GM19397 (cell line): ENCODE data around the gene INPP4A.

Source experiments
- ATAC-seq: cut with Tn5 transposase; IDR thresholded peaks from one replicate; pipeline ENCODE4 v1.9.1; 2021; ENCODE audit warnings: mild to moderate bottlenecking, moderate library complexity; ENCODE audit not compliant: unreplicated experiment

Gene INPP4A

DNA sequence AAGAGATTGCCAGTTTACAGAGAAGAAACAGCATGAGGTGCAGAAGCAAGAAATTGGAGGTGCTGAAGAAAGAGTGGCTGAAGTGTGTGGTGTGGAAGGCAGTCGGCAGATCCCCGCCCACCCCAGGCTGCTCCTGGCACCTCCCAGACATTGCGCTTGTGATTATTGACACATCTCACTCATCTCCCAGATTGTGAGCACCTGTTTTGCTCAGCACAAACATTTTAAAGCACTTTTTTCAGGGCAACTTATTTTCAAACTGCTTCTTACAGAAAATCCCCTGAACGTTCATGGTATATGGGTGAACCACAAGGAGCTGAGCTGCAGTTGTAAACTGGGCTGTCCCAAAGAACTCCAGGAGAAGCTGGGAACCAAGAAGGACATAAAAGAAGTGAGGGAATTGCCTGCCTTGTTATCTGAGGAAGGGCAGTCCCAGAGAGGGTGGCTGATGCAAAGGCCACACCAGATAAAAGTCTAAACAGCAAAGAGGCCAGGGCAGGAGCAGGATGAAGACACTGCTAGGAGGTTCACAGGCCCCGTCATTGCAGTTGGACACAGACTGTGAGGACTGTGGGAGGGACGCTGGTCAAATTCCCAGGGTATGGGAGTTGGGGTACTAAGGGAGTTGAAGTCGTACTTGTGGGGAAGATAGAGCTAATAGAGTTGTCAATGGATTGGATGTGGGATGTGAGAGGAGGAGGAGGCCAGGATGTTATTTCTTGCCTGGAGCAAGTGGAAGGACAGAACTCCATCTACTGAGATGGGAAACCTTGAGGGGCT is 65.1 kb downstream of the INPP4A start:
- no peak for ATAC-seq

DNA sequence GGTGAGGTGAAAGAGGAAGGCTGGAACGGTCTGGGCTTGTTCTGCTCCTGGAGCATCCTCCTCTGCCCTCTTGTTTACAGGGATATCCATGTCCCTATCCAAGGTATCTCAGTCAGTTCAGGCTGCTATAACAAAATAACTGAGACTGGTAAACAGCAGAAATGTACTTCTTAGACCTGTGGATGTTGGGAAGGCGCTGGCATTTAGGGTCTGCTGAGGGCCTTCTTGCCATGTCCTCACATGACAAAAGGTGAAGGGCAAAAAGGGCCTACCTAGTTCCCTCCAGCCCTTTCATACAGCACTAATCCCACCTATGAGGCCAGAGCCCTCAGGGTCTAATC is 65.6 kb downstream of the INPP4A start:
- ATAC-seq, result no peak

DNA sequence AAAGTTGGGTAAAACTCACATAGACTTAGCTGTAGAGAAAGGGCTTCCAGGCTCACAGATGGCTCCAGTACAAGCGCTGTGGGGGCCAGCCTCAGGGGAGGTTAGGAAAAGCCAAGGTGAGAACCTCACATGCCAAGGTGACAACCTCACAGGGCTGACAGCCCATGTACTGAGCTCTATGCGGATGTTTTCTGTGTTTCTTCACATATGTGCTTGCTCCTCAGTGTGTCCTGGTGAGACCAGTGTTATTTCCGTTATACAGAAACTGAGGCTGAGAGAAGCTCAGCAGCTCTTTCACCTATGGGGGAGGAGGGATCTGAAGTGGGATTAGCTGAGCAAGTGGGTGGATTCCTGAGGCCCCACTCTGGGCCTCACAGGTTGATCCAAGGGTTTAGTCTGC is 67.3 kb downstream of the INPP4A start:
- ATAC-seq, result no peak

DNA sequence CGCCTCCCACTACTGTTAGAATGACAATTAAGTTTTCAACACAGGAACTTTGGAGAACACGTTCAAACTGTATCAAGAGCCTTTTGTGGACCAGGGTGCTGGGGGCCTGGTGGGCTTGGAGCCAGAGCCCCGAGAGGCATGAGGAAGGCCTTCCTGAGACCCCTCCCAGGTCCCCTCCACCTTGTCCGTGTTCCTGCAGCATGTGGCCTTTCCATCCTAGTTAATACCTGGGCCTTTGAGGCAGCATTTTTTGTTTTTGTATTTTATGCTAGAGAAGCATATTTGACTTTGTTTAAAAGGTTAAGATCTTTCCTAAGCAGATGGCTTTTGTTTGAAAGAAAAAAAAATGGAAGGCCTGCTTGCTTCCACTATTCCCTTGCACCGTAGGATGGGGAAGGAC is 68.0 kb downstream of the INPP4A start:
- ATAC-seq, result no peak

DNA sequence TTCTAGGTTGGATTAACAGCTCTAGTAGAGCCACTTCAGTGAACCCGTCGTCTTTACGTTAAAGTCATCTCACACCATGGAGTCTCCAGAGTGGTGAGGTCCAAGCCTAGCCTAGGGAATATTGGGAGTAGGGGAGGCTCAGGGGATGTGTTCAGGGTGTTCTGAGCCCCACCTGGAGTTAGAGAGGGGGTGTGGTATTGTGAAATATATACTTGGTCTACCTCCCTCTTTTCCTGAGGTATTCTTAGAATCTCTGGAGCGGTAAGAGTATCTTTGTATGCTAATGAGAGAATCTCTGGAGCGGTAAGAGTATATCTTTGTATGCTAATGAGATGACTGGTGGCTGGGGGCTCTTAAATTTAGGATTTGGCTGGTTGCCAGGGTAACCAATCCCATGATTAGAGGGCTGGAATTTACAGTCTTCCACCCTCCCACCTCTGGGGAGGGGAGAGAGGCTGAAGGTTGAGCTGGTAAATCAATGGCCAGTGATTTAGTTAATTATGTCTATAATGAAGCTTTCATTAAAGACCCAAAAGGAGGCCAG is 69.5 kb downstream of the INPP4A start:
- no peak for ATAC-seq

DNA sequence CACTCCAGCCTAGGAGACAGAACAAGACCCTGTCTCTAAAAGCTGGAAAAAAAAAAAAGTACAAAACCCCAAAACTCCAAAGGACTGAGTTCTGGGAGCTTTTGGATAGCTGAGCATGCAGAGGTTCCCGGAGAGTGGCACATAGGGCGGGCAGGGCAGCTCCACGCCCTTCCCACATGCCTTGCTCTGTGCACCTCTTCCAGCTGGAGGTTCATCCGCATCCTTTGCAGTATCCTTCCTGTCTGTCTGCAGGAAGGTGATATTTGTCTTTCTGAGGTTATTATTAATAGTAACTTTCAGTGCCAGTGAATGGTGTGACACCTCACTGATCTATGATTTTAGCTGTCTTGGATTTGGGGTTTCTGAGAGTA is 70.2 kb downstream of the INPP4A start:
- ATAC-seq, result no peak

DNA sequence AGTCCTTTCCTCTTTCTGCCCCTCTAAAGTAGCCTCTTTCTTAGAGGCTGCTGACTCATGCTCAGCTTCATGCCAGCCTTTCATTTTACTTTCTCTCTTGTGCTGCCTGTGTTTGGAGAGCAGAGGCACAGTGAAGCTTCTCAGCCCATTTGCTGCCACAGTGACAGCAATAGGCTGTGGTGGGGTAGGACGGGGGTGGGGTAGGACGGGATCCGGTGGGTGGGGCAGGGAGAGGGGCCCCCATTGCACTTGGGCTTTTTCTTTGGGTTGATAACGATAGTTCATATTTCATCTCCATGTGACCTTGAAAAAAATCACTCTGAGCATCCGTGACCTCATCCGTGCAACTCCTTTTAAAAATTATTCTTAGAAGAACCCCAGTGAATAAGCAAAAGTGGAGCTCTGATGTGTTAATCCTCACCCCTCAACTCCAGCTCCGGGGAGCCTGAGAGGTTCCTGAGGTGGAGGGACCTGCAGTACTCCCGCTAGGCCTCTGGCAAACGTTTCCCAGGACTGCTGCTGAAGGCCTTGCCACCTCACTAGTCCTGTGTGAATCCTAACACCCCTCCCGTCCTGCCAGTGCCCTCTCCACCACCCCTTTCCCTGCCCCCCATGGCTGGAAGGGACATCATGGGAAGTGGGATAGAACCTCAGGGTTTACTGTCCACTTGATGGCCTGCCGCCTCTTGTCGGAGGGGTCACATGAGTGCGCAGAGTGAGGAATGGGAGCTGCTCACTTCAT is 70.8 kb downstream of the INPP4A start:
- no peak for ATAC-seq

DNA sequence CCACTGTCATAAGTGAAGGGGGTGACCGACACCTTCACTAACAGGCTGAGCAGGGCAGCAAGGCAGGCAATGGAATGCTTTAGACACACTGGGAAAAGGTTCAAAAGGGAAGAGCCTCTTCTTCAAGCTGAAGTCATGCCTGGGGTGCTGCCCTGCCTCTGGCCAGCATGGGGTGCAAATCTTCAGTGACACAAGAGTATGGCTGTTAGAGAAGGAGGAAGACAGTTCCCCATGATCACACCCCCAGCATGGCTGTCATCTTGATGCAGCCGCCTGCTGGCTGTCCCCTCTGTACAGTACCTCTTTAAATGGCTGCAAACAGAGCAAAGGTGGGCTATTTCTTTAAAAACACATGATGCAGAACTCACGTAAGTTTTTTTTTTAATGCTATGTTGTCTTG is 71.9 kb downstream of the INPP4A start:
- no peak for ATAC-seq

DNA sequence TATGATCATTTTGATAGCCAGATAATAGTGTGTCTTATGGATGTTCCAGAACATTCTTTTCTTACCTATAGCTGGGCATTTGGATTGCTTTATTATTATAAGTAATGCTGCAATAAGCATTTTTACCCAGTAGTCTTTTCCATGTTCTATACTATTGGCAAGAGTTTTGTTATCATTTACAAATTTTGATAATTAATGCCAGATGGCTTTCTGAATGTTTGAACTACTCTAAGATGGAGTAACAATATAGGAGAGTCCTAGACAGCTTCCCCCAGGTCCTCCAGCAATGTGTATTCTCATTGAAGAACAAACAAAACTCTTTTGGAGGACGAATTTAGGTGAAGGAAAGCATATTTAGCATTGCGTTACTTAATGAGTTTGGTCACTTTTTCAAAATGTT is 73.0 kb downstream of the INPP4A start:
- no peak for ATAC-seq

DNA sequence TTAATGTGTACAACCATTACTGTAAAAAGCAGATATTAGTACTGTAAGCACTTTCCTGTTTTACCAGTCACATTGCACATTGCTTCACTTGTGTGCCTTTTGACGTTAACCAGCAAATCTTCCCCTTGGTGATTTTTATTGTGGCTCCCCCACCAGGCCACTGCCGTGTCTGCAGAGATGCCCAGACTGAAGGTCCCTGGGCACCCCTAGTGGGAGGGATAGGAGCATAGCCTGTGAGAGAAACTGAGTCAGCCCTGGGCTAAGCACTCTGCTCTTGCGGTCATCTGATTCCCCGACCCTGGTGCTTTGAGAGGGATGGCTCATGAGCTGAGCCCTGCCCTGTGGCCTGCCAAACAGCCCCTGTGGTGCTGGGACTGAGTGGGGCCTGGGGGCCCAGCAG is 73.4 kb downstream of the INPP4A start:
- no peak for ATAC-seq

DNA sequence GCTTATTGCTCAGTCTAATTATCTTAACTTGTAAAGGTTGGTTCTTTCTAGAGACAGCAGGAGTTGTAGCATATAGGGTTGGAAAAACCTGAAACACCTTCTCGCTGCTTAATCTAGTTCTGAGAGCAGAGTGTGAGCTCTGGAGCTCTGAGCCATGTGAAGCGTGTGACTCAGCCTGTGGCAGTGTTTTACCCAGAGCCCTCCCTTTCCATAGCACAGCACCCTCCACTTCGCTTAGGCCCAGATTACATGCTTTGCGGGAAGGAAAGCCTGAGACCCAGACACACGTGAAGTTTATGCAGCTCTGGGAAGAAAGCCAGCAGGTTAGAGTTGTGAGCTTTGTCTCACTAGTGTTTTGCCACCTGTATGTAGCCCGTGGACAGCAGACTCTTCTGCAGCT is 74.5 kb downstream of the INPP4A start:
- no peak for ATAC-seq

DNA sequence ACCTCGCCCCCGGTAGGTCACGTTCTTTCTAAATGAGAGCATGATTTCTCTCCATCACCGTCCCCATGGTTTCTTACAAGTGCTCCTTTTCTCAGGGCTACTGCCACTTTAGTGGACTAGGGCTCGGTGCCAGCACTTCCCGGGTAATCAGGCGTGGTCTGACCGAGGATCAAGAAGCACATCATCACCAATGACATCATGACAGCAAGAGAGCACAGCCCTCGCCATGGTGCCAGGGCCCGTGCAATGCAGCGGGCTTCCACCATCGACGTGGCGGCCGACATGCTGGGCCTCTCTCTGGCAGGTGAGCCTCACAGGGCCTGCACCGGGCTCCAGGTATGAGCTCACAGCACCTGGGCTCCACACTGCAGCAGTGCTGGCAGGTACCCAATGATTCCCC is 75.2 kb downstream of the INPP4A start:
- ATAC-seq, result no peak

DNA sequence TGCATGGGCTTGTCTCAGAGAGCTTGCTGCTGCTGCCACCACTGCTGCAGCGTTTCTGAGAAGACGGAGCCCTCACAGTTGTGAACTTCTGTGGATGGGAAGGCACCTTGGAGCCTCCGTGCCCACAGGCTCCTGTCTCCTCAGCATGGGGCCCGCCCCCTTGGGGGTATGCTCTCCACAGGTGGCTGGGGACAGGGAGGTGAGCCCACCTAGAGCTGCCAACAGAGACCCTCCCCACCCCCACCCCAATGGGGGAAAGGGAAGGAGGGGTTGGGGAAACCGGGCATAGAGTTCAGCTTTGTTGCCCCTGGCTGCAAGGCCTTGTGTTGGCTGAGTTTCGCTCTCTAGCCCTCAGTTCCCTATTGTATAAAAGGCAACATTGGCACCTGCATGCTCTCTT is 76.1 kb downstream of the INPP4A start:
- no peak for ATAC-seq

DNA sequence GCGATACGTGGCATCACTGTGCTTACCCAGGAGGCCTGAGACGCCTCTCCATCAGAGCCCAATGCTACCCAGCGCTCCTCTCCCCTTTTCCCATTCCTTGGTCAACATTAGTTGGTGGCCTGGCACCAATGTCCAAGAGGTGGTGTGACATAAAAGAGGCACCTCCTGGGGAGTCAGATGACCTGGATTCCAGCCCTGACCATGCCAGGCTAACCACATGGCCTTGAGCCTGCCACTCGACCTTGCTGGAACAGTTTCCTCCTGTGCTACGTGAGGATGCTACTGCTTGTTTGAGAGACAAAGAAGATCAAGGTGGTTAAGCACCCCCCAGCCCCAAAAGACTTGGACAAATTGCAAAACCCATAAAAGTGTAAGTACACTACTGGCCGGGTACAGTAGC is 76.6 kb downstream of the INPP4A start:
- no peak for ATAC-seq

DNA sequence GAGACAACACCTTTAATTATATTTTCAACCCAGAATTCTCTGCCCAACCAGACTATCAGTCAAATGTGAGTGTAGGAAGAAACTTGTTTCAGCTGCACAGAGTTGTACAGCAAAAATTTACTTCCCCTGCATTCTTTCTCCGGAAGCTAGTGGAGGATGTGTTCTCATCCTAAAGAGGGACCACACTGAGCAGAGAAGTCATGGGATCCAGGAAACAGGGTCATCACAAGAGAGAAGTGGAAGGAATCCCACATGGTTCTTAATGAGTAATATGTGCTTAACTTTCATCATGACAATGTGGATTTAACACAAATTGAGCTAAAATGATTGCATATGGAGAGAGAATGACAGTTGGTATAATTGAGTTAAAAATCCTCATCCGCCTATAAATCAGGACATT is 78.2 kb downstream of the INPP4A start:
- ATAC-seq, result no peak

DNA sequence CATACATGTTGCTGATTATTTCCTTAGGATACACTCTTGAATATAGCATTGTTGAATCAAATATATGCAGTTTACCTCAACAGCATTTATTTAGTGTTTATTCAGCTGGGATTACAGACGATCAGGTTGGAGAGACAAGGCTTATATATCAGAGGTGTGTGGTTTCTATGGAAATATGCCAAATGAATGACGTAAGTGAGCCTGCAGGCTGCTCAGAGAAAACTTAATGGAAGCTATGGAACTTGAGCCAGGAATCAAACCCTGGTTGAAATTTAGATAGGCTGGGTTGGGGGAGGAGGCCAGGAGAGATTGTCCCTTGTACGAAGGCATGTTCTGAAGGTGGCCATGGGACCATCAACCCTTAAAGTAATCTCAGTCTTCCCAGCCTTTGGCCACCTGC is 79.5 kb downstream of the INPP4A start:
- no peak for ATAC-seq

DNA sequence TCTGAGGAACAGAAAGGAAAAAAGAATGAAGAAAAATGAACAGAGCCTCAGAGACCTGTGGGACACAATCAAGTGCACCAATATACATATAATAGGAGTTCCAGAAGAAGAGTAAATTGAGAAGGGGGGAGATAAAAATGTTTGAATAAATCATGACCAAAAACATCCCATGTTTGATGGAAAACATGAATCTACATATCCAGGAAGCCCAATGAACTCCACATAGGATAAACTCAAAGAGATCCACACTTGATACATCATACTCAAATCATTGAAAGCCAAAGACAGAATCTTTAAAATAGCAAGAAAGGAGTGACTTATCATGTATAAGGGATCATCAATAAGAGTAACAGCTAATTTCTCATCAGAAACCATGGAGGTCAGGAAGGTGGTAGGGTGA is 83.7 kb downstream of the INPP4A start:
- ATAC-seq, result no peak

DNA sequence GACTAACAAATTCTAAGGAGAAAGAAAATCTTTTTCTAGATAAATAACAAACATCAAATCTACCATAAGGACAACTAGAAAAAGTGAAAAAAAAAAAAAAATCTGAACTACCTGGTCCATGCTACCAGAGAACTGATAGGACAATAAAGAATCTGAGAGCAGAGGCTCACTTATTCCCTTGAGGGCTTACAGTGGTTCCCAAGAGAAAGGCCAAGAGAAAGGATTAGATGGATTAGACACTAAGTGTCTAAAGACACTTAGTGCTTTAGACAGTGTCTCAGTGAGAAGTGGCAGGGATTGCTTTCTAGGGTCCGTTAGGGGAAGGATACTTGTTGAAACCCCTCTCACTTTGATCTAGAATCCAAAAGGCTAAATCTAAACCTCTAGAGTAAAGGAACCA is 85.5 kb downstream of the INPP4A start:
- ATAC-seq, result no peak

DNA sequence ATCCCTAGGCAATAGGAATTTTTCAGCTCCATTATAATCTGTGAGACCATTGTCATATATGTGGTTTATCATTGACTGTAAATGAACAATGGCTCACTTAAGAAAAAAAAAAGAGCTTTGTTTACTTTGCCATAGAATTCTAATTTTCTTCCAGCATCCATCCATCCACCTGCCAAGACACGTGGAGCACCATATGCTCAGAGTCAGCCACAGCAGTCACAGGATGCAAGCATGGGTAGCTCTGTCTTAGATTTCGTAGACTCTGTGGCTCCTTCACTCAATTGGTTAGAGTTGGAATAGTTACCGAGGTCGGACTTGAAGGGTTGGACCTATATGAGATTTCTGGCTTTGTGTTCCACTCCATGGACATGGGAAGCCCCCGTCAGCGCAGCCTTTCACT is 88.1 kb downstream of the INPP4A start:
- no peak for ATAC-seq

DNA sequence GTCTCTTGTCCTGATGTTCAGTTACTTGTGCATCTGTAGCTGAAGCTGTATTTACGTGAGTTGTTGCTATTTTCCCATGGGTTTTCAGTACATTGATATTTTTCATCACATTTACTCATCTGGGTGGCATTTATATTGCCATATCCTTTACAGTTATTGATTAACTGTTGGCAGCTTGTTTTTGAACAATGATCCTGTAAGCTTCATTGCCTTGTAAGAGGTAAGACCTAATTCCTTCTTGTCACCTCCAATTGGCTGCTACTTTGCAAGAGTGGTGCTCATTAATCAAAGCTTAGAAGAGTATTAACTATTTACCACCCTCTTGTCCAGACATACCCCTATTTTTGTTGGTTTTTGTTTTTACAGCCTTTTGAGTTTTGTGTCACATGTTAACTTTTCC is 88.9 kb downstream of the INPP4A start:
- no peak for ATAC-seq

DNA sequence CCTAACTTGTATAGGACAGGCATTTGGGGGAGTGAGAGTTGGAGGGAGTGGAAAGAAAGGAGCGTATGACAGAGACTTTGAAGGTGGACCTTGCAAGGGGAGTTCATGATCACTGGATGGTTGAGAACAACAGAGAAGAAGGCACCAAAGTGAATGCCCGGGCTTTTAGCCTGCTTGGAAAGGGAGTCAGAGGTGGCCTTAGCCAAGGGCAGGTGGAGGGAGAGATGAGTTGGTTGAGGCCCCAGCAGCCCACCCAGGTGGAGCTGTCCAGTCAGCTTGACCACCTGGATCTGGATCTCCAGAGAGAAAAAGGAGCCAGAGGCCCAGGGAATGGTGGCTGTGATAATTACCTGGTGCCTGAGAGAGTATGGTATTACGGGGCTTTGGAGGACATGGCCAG is 90.1 kb downstream of the INPP4A start:
- no peak for ATAC-seq

DNA sequence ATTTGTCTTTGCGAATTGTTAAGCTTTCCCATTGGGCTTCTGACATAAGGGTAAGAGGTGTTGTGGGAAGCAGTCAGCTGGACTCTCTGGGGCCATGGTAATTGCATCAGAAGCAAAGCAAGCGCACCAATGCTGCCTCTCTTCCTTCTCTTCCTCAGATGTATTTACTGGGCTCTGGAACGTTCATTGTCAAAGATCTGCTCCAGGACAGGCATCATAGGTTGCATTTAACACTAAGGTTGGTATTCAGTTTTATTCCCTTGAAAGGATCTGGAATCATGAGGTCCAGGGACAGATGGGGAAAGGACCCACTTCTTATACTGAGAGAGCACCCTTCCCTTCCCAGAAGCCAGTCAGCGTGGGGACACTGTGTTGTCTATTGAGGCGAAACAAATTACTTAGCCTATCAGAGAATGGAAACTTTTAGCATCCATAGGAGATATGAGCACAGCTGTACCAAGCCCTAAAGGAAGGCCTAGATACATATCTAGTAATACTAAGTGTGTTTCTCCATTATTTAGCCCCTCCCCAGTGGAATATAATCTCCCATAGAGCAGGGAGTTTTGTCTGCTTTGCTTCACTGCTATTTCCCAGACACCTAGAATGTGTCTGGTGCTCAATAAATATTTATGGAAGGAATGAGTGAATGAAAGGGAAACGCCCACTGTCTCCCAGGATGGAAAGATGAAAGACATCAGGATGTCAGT is 91.5 kb downstream of the INPP4A start:
- ATAC-seq, result no peak
